ENCODE data around the gene AASS.

AASS gene

DNA sequence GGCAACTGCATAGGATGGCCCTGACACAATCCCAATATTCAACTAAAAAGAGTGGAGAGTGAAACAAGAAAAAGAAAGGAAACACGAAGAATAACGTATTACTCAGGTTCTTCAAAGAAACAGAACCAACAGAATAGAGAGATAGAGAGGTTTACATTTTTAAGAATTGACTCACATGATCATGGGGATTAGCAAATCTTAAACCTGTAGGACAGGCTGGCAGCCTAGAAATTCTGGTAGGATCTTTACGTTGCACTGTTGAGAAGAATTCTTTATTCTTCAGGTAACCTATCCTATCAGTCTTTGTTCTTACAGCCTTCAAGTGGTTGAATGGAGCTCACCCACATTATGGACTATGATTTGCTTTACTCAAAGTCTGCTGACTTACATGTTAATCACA is 103.9 kb downstream of the AASS start:
- Histone ChIP-seq H3K27me3 (replicated peaks; ENCODE audit: control insufficient read depth, insufficient read depth, low read length) (no peaks in the 10 kb centered on the region), H3K9ac (ENCODE audit: low read length) (no peak overlapping the region), H3K4me1 (ENCODE audit: control insufficient read depth, insufficient read depth, low read length) (peaks cover 6% of the 10 kb centered on the region), H3K9me3 (ENCODE audit: control insufficient read depth, low read length) (no peaks in the 10 kb centered on the region), H3K4me3 (ENCODE audit: low read length) (no peak overlapping the region), H3K36me3 (ENCODE audit: control insufficient read depth, insufficient read depth, low read length, severe bottlenecking) (no peaks in the 10 kb centered on the region)
- no peak for DNase-seq (ENCODE audit: low read depth)

DNA sequence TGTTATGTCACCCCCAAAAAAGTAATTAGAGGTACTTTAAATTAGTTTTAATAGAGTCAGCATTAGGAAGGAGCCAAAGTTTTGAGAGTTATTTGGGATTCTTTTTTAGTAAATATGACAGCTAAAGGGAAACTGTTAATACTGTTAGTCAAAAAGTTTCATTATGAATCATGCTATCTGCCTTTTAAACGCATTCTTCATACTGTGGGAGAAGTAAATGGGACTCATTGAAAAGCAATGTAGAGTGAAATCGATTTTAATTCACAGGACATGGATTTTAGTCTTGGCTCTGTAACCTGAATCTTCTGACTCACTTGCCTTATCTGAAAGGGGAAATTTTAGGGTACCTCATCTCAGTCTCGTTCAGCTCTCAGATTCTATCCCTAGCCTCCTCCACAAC is 105.1 kb downstream of the AASS start:
- no peaks in the 10 kb centered on the region for H3K36me3 ChIP-seq (ENCODE audit: control insufficient read depth, insufficient read depth, low read length, severe bottlenecking)
- H3K9ac ChIP-seq (ENCODE audit: low read length), result no peak overlapping the region
- peaks cover 6% of the 10 kb centered on the region for H3K4me1 ChIP-seq (ENCODE audit: control insufficient read depth, insufficient read depth, low read length)
- H3K27me3 ChIP-seq (replicated peaks; ENCODE audit: control insufficient read depth, insufficient read depth, low read length), result no peaks in the 10 kb centered on the region
- H3K9me3 ChIP-seq (ENCODE audit: control insufficient read depth, low read length), result no peaks in the 10 kb centered on the region
- DNase-seq (ENCODE audit: low read depth), result peak; percentile 22
- H3K4me3 ChIP-seq (ENCODE audit: low read length), result no peak overlapping the region

DNA sequence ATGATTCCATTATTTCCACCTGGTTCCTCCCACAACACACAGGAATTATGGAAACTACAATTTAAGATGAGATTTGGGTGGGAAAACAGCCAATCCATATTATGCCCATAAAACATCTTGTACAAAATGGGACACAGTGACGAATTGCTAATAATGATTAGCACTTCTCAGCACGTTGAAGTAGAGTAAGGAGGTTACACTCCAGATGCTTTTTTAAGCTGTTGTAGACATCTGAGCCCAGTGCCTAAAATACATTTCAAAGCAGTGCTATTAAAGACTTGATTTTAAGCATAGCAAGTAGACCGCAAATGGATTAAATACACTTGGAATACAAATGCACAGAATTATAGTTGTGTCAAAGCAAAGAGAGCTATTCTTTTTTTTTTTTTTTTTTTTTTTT is 105.9 kb downstream of the AASS start:
- H3K9ac ChIP-seq (ENCODE audit: low read length), result no peak overlapping the region
- no peak for DNase-seq (ENCODE audit: low read depth)
- no peaks in the 10 kb centered on the region for H3K27me3 ChIP-seq (replicated peaks; ENCODE audit: control insufficient read depth, insufficient read depth, low read length)
- H3K9me3 ChIP-seq (ENCODE audit: control insufficient read depth, low read length), result no peaks in the 10 kb centered on the region
- H3K4me3 ChIP-seq (ENCODE audit: low read length), result no peak overlapping the region
- H3K4me1 ChIP-seq (ENCODE audit: control insufficient read depth, insufficient read depth, low read length), result peaks cover 6% of the 10 kb centered on the region
- H3K36me3 ChIP-seq (ENCODE audit: control insufficient read depth, insufficient read depth, low read length, severe bottlenecking), result no peaks in the 10 kb centered on the region

DNA sequence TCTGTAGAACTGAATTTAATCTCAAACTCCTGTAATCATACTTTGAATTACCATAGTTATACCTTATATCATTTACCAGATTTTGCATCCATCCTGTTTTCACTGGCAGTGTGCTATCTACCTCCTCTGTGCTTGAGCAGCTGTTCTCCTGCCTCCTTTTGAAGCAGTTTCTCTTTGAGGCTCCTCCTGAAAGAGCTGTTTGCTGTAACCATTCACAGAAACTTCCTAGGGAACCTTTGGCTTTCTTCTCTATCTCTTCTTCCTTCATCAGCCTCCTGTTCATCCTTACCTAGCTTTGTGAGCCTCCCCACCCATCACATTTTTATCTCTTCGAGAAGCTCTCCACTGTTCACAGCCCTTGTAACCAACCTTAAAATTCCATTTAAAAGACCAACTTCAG is 108.2 kb downstream of the AASS start:
- Histone ChIP-seq H3K9ac (ENCODE audit: low read length) (no peak overlapping the region), H3K4me3 (ENCODE audit: low read length) (no peak overlapping the region), H3K4me1 (ENCODE audit: control insufficient read depth, insufficient read depth, low read length) (peaks cover 6% of the 10 kb centered on the region), H3K36me3 (ENCODE audit: control insufficient read depth, insufficient read depth, low read length, severe bottlenecking) (no peaks in the 10 kb centered on the region), H3K27me3 (replicated peaks; ENCODE audit: control insufficient read depth, insufficient read depth, low read length) (no peaks in the 10 kb centered on the region), H3K9me3 (ENCODE audit: control insufficient read depth, low read length) (no peaks in the 10 kb centered on the region)
- DNase-seq (ENCODE audit: low read depth), result no peak

DNA sequence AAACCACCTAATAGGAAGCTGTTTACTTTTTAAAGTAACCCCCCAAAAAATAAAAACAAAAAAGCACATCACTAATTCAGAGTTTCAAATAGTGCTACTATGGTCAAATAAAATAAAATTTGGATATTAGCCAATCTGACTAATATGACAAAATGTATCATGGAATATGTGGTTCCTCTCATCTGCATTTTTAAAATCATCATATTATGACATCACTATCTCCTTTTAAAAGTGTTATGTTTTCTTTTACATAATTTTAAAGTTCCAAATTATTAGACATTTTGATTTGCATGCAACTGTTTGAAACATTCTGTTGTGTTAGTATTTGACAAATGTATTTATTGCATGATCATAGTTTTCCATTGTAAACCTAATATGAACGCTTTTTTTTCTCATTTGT is 110.4 kb downstream of the AASS start:
- no peaks in the 10 kb centered on the region for H3K9me3 ChIP-seq (ENCODE audit: control insufficient read depth, low read length)
- DNase-seq (ENCODE audit: low read depth), result no peak
- no peak overlapping the region for H3K9ac ChIP-seq (ENCODE audit: low read length)
- H3K27me3 ChIP-seq (replicated peaks; ENCODE audit: control insufficient read depth, insufficient read depth, low read length), result no peaks in the 10 kb centered on the region
- no peaks in the 10 kb centered on the region for H3K4me1 ChIP-seq (ENCODE audit: control insufficient read depth, insufficient read depth, low read length)
- H3K36me3 ChIP-seq (ENCODE audit: control insufficient read depth, insufficient read depth, low read length, severe bottlenecking), result no peaks in the 10 kb centered on the region
- H3K4me3 ChIP-seq (ENCODE audit: low read length), result no peak overlapping the region

DNA sequence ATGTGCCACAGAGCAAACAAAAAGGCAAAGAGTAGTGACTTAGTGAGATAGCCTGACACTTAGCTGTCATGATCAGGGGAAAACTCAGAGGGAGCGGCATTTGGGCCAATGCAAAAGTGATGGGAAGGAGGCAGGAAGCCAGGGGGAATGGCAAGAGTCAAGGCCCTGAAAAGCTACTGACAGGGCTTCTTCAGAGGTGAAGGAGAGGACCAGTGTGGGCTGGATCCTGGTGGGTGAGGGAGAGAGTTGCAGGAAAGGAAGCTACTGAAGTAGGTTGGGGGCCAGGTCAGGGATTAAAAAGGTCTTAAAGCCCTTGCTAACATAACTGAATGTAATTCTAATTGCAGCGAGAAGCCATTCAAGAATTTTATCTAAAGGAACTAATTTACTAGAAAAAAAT is 117.0 kb downstream of the AASS start:
- no peak for DNase-seq (ENCODE audit: low read depth)
- Histone ChIP-seq H3K4me3 (ENCODE audit: low read length) (no peak overlapping the region), H3K36me3 (ENCODE audit: control insufficient read depth, insufficient read depth, low read length, severe bottlenecking) (no peaks in the 10 kb centered on the region), H3K27me3 (replicated peaks; ENCODE audit: control insufficient read depth, insufficient read depth, low read length) (no peaks in the 10 kb centered on the region), H3K9ac (ENCODE audit: low read length) (no peak overlapping the region), H3K9me3 (ENCODE audit: control insufficient read depth, low read length) (no peaks in the 10 kb centered on the region), H3K4me1 (ENCODE audit: control insufficient read depth, insufficient read depth, low read length) (no peaks in the 10 kb centered on the region)

All from adipocyte (in vitro differentiated cells).